GM23338 (cell line): ENCODE measurements around the gene RBPMS2. TPM values are rescaled to one million over a fixed set of nuclear protein-coding genes. Genes with fewer than 3 reads are reported as not detected.

Experiments
- ATAC-seq: fragments of 200-7000 bp; cut with Tn5 transposase; 3 replicates; pipeline ENCODE4 v1.9.1; 2020
- DNase-seq: peaks from one replicate; pipeline ENCODE4 v3.0.0-alpha.2; 2015; ENCODE audit warnings: low spot score
- H2AFZ ChIP-seq: fragments of 200-600 bp; sonication (generic); 2 replicates; pipeline ENCODE4 v1.8.0; 2016; ENCODE audit warnings: antibody characterized with exemption, mild to moderate bottlenecking, moderate library complexity
- H3F3A ChIP-seq: fragments of 200-600 bp; sonication (generic); replicated peaks from 2 replicates; pipeline ENCODE4 v1.8.0; 2017; ENCODE audit warnings: antibody characterized with exemption, mixed run types, low read depth
- H3K27ac ChIP-seq: fragments of 200-600 bp; sonication (generic); 2 replicates; pipeline ENCODE4 v1.6.1; 2016; ENCODE audit warnings: low read depth
- H3K27me3 ChIP-seq: fragments of 200-600 bp; sonication (generic); 2 replicates; pipeline ENCODE4 v1.8.0; 2016; ENCODE audit warnings: mild to moderate bottlenecking, mixed run types, moderate library complexity; ENCODE audit not compliant: insufficient read depth
- H3K36me3 ChIP-seq: fragments of 200-600 bp; sonication (generic); 2 replicates; pipeline ENCODE4 v1.8.0; 2016; ENCODE audit warnings: mild to moderate bottlenecking; ENCODE audit not compliant: insufficient read depth
- H3K4me1 ChIP-seq: fragments of 200-600 bp; sonication (generic); 2 replicates; pipeline ENCODE4 v1.8.0; 2016; ENCODE audit warnings: mild to moderate bottlenecking, moderate library complexity; ENCODE audit not compliant: insufficient read depth
- H3K4me2 ChIP-seq: fragments of 200-600 bp; sonication (generic); 2 replicates; pipeline ENCODE4 v1.7.1; 2017; ENCODE audit warnings: mixed run types
- H3K4me3 ChIP-seq: fragments of 200-600 bp; sonication (generic); 2 replicates; pipeline ENCODE4 v1.6.1; 2016; ENCODE audit warnings: mixed run types
- H3K79me2 ChIP-seq: fragments of 200-600 bp; sonication (generic); replicated peaks from 2 replicates; pipeline ENCODE4 v1.8.0; 2017; ENCODE audit warnings: mild to moderate bottlenecking; ENCODE audit not compliant: insufficient read depth
- H3K9me2 ChIP-seq: fragments of 200-600 bp; sonication (generic); 2 replicates; pipeline ENCODE4 v1.8.0; 2017; ENCODE audit not compliant: insufficient read depth
- H4K20me1 ChIP-seq: fragments of 200-600 bp; sonication (generic); replicated peaks from 2 replicates; pipeline ENCODE4 v1.8.0; 2017; ENCODE audit warnings: mild to moderate bottlenecking; ENCODE audit not compliant: insufficient read depth
- H3K27ac Mint-ChIP-seq: 2 replicates; pipeline ENCODE4 v1.8.0; 2020; ENCODE audit warnings: inconsistent platforms, mild to moderate bottlenecking, moderate library complexity, mixed read lengths
- H3K27me3 Mint-ChIP-seq: 3 replicates; pipeline ENCODE4 v1.8.0; 2022; ENCODE audit warnings: low read depth, mild to moderate bottlenecking, moderate library complexity, mixed read lengths, inconsistent platforms; ENCODE audit not compliant: insufficient read depth, poor library complexity
- H3K36me3 Mint-ChIP-seq: 3 replicates; pipeline ENCODE4 v1.8.0; 2021; ENCODE audit warnings: low read depth, mild to moderate bottlenecking, inconsistent platforms, moderate library complexity, mixed read lengths
- H3K4me1 Mint-ChIP-seq: 3 replicates; pipeline ENCODE4 v1.8.0; 2020; ENCODE audit warnings: mild to moderate bottlenecking, inconsistent platforms, mixed read lengths
- H3K4me3 Mint-ChIP-seq: 3 replicates; pipeline ENCODE4 v1.8.0; 2021; ENCODE audit warnings: moderate library complexity, mild to moderate bottlenecking, inconsistent platforms, mixed read lengths
- H3K9me3 Mint-ChIP-seq: 3 replicates; pipeline ENCODE4 v1.8.0; 2020; ENCODE audit warnings: moderate library complexity, mild to moderate bottlenecking, inconsistent platforms, mixed read lengths
- CREB1 ChIP-seq: fragments of 250-450 bp; sonication (Bioruptor Pico); IDR thresholded peaks from 2 replicates; pipeline ENCODE4 v1.5.0; 2020; ENCODE audit warnings: low read depth, mild to moderate bottlenecking, moderate library complexity
- EZH2 ChIP-seq: fragments of 200-600 bp; sonication (generic); IDR thresholded peaks from one replicate; pipeline ENCODE4 v1.8.0; 2017; ENCODE audit warnings: antibody characterized with exemption, mild to moderate bottlenecking, low read depth; ENCODE audit not compliant: unreplicated experiment
- EZH2phosphoT487 ChIP-seq: fragments of 200-600 bp; sonication (generic); IDR thresholded peaks from one replicate; pipeline ENCODE4 v1.8.1; 2018; ENCODE audit warnings: antibody characterized with exemption; ENCODE audit not compliant: unreplicated experiment
- NANOG ChIP-seq: IDR thresholded peaks from 2 replicates; pipeline ENCODE4 v1.6.1; 2016; ENCODE audit warnings: antibody characterized with exemption, borderline replicate concordance
- POLR2AphosphoS5 ChIP-seq: IDR thresholded peaks from 2 replicates; pipeline ENCODE4 v1.6.1; 2016; ENCODE audit warnings: antibody characterized with exemption, low read depth
- STAT1 ChIP-seq: IDR thresholded peaks from one replicate; pipeline ENCODE4 v1.6.1; 2016; ENCODE audit warnings: antibody characterized with exemption; ENCODE audit not compliant: unreplicated experiment
- ZNF114 ChIP-seq: fragments of 250-450 bp; sonication (Bioruptor Pico); IDR thresholded peaks from 2 replicates; pipeline ENCODE4 v1.5.0; 2020; ENCODE audit warnings: mild to moderate bottlenecking, moderate library complexity
- polyA plus RNA-seq: library from polyadenylated mRNA; unstranded; fragments of >200 nt; fragmentation: Nextera tagmentation; extraction: Ambion mirVana; gene quantifications from 2 replicates; pipeline ENCODE4 v1.2.1, GENCODE V29; 2016
- total RNA-seq: library from RNA; depleted of rRNA; stranded (reverse); fragments of >200 nt; shearing (Covaris generic); gene quantifications from 2 replicates; pipeline ENCODE4 v1.2.3, GENCODE V29; 2014
- TF ChIP-seq, protein P1 (sequence below), 2 experiments: fragments of 200-600 bp in 1 of 2; sonication (generic) in 1 of 2; conservative IDR thresholded peaks; 2 replicates each; pipeline versions ENCODE4 v1.5.1 to v1.6.1; 2016 to 2017; ENCODE audit warnings: antibody characterized with exemption in 2 of 2, low read depth in 2 of 2, mild to moderate bottlenecking in 2 of 2, moderate library complexity in 1 of 2
- TF ChIP-seq, protein P2 (sequence below): IDR thresholded peaks from 2 replicates; pipeline ENCODE4 v1.6.1; 2016; ENCODE audit warnings: antibody characterized with exemption
- TF ChIP-seq, protein P3 (sequence below): IDR thresholded peaks from one replicate; pipeline ENCODE4 v1.6.1; 2018; ENCODE audit warnings: antibody characterized with exemption; ENCODE audit not compliant: unreplicated experiment

RBPMS2 gene
- total and polyA plus RNA-seq, 2 experiments from 2014 or later: 53.3 to 171 TPM

DNA sequence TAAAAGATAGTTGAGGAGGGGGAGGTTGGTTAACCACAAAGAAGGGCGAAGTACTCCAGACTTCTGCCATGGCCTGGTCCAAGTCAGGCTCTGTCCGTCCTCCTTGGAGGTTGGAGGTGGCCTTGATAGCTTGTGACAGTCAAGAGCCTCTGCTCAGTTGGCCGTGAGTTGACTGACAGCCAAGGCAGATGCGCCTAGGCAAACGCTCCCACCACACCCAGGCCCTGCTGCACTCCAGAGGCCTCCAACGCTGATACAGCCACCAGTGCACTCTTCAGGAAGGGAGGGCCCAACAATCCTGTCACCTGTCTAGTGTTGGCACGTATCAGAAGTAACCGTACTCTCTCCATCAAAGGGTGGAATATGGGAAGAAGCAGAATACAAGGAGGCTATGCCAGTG, 9.3 kb downstream of the RBPMS2 start (continued):
- TF ChIP-seq, protein P1, sequence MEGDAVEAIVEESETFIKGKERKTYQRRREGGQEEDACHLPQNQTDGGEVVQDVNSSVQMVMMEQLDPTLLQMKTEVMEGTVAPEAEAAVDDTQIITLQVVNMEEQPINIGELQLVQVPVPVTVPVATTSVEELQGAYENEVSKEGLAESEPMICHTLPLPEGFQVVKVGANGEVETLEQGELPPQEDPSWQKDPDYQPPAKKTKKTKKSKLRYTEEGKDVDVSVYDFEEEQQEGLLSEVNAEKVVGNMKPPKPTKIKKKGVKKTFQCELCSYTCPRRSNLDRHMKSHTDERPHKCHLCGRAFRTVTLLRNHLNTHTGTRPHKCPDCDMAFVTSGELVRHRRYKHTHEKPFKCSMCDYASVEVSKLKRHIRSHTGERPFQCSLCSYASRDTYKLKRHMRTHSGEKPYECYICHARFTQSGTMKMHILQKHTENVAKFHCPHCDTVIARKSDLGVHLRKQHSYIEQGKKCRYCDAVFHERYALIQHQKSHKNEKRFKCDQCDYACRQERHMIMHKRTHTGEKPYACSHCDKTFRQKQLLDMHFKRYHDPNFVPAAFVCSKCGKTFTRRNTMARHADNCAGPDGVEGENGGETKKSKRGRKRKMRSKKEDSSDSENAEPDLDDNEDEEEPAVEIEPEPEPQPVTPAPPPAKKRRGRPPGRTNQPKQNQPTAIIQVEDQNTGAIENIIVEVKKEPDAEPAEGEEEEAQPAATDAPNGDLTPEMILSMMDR (conservative IDR thresholded peaks at IDR 0.05; ENCODE audit: low read depth in 2 of 2): no peak
- TF ChIP-seq NANOG: no peak
- TF ChIP-seq CREB1 (CRISPR knock-in tag): no peak
- no peak for TF ChIP-seq ZNF114 (CRISPR knock-in tag)
- TF ChIP-seq EZH2: no peak
- no peak for TF ChIP-seq EZH2phosphoT487
- TF ChIP-seq, protein P2, sequence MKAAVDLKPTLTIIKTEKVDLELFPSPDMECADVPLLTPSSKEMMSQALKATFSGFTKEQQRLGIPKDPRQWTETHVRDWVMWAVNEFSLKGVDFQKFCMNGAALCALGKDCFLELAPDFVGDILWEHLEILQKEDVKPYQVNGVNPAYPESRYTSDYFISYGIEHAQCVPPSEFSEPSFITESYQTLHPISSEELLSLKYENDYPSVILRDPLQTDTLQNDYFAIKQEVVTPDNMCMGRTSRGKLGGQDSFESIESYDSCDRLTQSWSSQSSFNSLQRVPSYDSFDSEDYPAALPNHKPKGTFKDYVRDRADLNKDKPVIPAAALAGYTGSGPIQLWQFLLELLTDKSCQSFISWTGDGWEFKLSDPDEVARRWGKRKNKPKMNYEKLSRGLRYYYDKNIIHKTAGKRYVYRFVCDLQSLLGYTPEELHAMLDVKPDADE: no peak

DNA sequence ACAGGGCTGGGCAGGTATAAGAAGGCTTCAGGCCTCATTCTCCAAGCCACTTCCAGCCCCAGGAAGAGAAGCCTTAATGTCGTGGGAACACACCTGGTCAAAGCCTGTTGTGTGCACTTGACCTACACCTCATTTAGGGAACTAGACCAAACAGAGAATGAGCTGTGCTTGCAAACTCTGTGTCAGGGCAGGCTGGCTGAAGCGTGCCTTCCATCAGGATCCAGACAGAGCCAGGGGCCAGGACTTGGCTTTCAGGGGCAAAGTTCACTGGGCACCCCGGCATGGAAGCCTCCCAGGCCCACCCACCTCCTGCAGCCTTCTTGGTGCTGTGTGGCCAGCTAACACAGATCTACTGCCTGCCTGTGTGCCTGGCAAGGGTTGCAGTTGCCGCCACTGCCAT, 11.5 kb downstream of the RBPMS2 start:
- peaks cover 66% of the 10 kb centered on the region for H3K4me1 Mint-ChIP-seq
- H3K79me2 ChIP-seq: peaks cover 100% of the 10 kb centered on the region
- no peak overlapping the region; the same call in 2 of the 3 replicates for H3K4me3 Mint-ChIP-seq

DNA sequence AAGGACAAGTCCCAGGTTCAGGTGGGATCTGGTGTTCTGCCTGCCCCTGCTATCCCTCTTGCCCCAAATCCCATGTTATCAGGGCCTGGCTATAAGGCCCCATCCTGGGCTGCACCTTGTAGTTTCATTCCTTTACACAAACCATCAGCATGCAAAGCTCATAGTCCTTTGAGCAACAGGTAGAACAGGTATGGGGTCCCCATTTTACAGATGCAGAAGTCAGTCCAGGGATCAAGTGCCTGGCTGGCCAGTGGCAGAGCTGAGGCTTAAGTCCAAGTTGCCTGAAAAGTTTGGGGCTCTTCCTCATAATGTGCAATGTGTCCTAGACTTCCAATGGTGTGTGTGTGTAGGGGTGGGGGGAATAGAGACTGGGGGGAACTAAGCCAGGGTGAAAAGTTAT, 11.9 kb downstream of the RBPMS2 start:
- Histone ChIP-seq H3K36me3 (no peaks in the 10 kb centered on the region; the same call in 1 of the 2 replicates), H3K4me1 (peaks cover 59% of the 10 kb centered on the region), H4K20me1 (peaks cover 64% of the 10 kb centered on the region), H3K27ac (peak overlapping the region; percentile 26; the same call in 1 of the 2 replicates), H3K4me2 (no peak overlapping the region), H3K4me3 (no peak overlapping the region), H3K79me2 (peaks cover 100% of the 10 kb centered on the region), H3K27me3 (no peaks in the 10 kb centered on the region), H3F3A (peaks cover 14% of the 10 kb centered on the region; the same call in 1 of the 2 replicates), H3K9me2 (no peaks in the 10 kb centered on the region), H2AFZ (no peak overlapping the region)
- DNase-seq (no peak), ATAC-seq (no peak)
- no peak for TF ChIP-seq EZH2phosphoT487
- TF ChIP-seq, protein P3, sequence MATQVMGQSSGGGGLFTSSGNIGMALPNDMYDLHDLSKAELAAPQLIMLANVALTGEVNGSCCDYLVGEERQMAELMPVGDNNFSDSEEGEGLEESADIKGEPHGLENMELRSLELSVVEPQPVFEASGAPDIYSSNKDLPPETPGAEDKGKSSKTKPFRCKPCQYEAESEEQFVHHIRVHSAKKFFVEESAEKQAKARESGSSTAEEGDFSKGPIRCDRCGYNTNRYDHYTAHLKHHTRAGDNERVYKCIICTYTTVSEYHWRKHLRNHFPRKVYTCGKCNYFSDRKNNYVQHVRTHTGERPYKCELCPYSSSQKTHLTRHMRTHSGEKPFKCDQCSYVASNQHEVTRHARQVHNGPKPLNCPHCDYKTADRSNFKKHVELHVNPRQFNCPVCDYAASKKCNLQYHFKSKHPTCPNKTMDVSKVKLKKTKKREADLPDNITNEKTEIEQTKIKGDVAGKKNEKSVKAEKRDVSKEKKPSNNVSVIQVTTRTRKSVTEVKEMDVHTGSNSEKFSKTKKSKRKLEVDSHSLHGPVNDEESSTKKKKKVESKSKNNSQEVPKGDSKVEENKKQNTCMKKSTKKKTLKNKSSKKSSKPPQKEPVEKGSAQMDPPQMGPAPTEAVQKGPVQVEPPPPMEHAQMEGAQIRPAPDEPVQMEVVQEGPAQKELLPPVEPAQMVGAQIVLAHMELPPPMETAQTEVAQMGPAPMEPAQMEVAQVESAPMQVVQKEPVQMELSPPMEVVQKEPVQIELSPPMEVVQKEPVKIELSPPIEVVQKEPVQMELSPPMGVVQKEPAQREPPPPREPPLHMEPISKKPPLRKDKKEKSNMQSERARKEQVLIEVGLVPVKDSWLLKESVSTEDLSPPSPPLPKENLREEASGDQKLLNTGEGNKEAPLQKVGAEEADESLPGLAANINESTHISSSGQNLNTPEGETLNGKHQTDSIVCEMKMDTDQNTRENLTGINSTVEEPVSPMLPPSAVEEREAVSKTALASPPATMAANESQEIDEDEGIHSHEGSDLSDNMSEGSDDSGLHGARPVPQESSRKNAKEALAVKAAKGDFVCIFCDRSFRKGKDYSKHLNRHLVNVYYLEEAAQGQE: no peak
- no peak for TF ChIP-seq ZNF114 (CRISPR knock-in tag)
- TF ChIP-seq STAT1: no peak
- Mint-ChIP-seq H3K4me1 (peaks cover 66% of the 10 kb centered on the region), H3K4me3 (no peak overlapping the region), H3K36me3 (peaks cover 45% of the 10 kb centered on the region), H3K27me3 (peaks cover 26% of the 10 kb centered on the region), H3K27ac (0 out of 2 replicates have a peak overlapping the region, but pooled peaks have one; percentile 24), H3K9me3 (no peaks in the 10 kb centered on the region; the same call in 2 of the 3 replicates)

More for the DNA sequence above, 11.5 kb downstream of the RBPMS2 start:
- peaks cover 61% of the 10 kb centered on the region for H4K20me1 ChIP-seq
- H3K4me2 ChIP-seq: no peak overlapping the region
- peaks cover 14% of the 10 kb centered on the region; the same call in 1 of the 2 replicates for H3F3A ChIP-seq
- no peaks in the 10 kb centered on the region; the same call in 1 of the 2 replicates for H3K36me3 ChIP-seq
- H3K9me2 ChIP-seq: no peaks in the 10 kb centered on the region
- Mint-ChIP-seq H3K9me3 (no peaks in the 10 kb centered on the region; the same call in 2 of the 3 replicates), H3K36me3 (peaks cover 45% of the 10 kb centered on the region), H3K27me3 (peaks cover 26% of the 10 kb centered on the region), H3K27ac (0 out of 2 replicates have a peak overlapping the region, but pooled peaks have one; percentile 24)
- H3K4me3 ChIP-seq: no peak overlapping the region
- H3K27ac ChIP-seq: peak overlapping the region; percentile 26; the same call in 1 of the 2 replicates
- H2AFZ ChIP-seq: no peak overlapping the region
- peaks cover 59% of the 10 kb centered on the region for H3K4me1 ChIP-seq
- ATAC-seq (no peak), DNase-seq (no peak)
- H3K27me3 ChIP-seq: no peaks in the 10 kb centered on the region
- TF ChIP-seq POLR2AphosphoS5: peak; percentile 17; the same call in 1 of the 2 replicates
- TF ChIP-seq EZH2phosphoT487: no peak
